ENCODE measurements around the gene IL17RE. TPM values are rescaled to one million over a fixed set of nuclear protein-coding genes. Genes with fewer than 3 reads are reported as not detected.
A peak's percentile ranks its signal among the peaks of the same experiment; 100 is the strongest.
"Not testable (repeated sequence)": the region's sequence is repeated elsewhere in the genome, so short reads cannot be mapped to it uniquely, and the experiment has no call there.

IL17RE gene
- total and polyA plus RNA-seq, 10 donors, result 0.57 to 5.1 (median 1.5) TPM

DNA sequence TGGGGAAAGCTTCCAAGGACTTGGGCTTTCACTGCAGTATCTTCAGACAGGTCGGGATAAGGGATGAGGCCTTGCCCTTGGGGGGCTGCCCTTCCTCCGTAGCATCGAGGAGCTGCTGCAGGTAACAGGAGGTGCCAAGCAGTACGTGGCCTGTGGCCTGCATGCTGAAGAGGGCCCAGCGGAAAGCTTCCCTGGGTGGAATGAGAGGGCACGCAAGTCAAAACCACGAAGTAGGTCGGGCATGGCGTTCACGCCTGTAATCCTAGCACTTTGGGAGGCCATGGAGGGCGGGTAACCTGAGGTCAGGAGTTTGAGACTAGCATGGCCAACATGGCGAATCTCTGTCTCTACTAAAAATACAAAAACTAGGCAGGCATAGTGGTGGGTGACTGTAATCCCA lies 35.5 kb upstream of the IL17RE start:
- no peaks in the 10 kb centered on the region for H3K9me3 ChIP-seq
- TF ChIP-seq, protein P1, sequence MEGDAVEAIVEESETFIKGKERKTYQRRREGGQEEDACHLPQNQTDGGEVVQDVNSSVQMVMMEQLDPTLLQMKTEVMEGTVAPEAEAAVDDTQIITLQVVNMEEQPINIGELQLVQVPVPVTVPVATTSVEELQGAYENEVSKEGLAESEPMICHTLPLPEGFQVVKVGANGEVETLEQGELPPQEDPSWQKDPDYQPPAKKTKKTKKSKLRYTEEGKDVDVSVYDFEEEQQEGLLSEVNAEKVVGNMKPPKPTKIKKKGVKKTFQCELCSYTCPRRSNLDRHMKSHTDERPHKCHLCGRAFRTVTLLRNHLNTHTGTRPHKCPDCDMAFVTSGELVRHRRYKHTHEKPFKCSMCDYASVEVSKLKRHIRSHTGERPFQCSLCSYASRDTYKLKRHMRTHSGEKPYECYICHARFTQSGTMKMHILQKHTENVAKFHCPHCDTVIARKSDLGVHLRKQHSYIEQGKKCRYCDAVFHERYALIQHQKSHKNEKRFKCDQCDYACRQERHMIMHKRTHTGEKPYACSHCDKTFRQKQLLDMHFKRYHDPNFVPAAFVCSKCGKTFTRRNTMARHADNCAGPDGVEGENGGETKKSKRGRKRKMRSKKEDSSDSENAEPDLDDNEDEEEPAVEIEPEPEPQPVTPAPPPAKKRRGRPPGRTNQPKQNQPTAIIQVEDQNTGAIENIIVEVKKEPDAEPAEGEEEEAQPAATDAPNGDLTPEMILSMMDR (IDR thresholded peaks at IDR 0.05 in 8 of 11, conservative IDR thresholded peaks at IDR 0.05 in 3 of 11), result no peak
- no peak for TF ChIP-seq POLR2A (IDR thresholded peaks at IDR 0.05)
- no peak for TF ChIP-seq POLR2AphosphoS5 (IDR thresholded peaks at IDR 0.05)
- peaks cover 0 to 28% (median 16%) of the 10 kb centered on the region in 6 donors for H3K4me1 ChIP-seq
- H3K27me3 ChIP-seq (replicated peaks in 1 of 7), result peaks cover 0 to 15% (median 0%) of the 10 kb centered on the region in 7 donors
- WGBS, 5 donors, result 81 to 90% (median 86%) methylated on average over 12 of the region's 12 CpGs
- no peak overlapping the region for H3K27ac ChIP-seq
- no peaks in the 10 kb centered on the region for H3K36me3 ChIP-seq
- DNase-seq, result peak; percentile 56
- intact Hi-C loops (cut with DNase I; ENCODE audit: low total_unique reads), result no loop called here
- no peak overlapping the region for H3K4me3 ChIP-seq

DNA sequence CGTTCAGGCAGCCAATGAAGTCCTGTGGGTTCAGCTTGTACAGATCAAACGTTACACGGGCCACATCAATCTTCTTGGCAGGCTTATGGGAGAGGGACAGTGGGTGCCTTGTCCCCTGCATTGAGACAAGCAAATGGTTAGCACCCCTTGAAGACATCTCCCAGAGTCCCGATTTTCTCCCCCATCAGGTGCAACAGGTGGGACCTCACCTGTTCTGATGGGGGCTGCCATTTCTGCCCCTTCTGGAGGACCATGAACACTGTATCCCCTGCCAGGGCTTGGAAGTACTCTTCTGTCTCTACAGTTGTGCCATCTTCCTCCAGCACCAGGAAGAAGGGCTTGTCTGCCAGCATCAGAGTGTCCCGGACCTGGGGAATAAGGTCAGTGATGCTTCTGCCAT lies 32.7 kb upstream of the IL17RE start:
- TF ChIP-seq POLR2AphosphoS5 (IDR thresholded peaks at IDR 0.05) (no peak), POLR2A (IDR thresholded peaks at IDR 0.05) (no peak)
- peaks cover 0 to 2% (median under 1%) of the 10 kb centered on the region in 6 donors for H3K4me1 ChIP-seq
- no peaks in the 10 kb centered on the region for H3K9me3 ChIP-seq
- WGBS, 5 donors, result 62 to 90% (median 78%) methylated on average over 4 to 5 of the region's 5 CpGs
- intact Hi-C loops (cut with DNase I; ENCODE audit: low total_unique reads), result no loop called here
- no peak overlapping the region for H3K27ac ChIP-seq
- H3K36me3 ChIP-seq, result no peaks in the 10 kb centered on the region
- H3K27me3 ChIP-seq (replicated peaks in 1 of 7), result no peaks in the 10 kb centered on the region
- no peak overlapping the region for H3K4me3 ChIP-seq
- DNase-seq, result peak; percentile 27

DNA sequence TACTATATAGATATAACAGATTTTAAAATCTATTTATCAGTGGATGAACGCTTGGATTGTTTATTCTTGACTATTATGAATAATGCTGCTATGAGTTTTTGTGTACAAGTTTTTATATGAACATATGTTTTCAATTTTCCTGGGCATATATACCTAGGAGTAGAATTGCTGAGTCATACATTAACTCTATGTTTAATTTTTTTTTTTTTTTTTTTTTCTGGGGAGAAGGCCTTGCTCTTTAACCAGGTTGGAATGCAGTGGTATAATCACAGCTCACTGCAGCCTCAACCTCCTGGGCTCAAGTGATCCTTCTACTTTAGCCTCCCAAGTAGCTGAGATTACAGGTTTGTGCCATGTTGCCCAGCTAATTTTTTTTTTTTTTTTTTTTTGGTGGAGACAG lies 31.7 kb upstream of the IL17RE start:
- WGBS, 5 donors, result 47 to 100% (median 96%) methylated on average over 1 of the region's 1 CpG
- TF ChIP-seq POLR2AphosphoS5 (IDR thresholded peaks at IDR 0.05) (no peak), POLR2A (IDR thresholded peaks at IDR 0.05) (no peak)
- TF ChIP-seq, protein P1 (IDR thresholded peaks at IDR 0.05 in 8 of 11, conservative IDR thresholded peaks at IDR 0.05 in 3 of 11), result no peak
- Histone ChIP-seq H3K27ac (no peak overlapping the region), H3K27me3 (replicated peaks in 1 of 7) (no peaks in the 10 kb centered on the region), H3K4me3 (no peak overlapping the region), H3K36me3 (no peaks in the 10 kb centered on the region), H3K9me3 (no peaks in the 10 kb centered on the region), H3K4me1 (no peaks in the 10 kb centered on the region)
- DNase-seq, result no peak
- intact Hi-C loops (cut with DNase I; ENCODE audit: low total_unique reads), result no loop called here

DNA sequence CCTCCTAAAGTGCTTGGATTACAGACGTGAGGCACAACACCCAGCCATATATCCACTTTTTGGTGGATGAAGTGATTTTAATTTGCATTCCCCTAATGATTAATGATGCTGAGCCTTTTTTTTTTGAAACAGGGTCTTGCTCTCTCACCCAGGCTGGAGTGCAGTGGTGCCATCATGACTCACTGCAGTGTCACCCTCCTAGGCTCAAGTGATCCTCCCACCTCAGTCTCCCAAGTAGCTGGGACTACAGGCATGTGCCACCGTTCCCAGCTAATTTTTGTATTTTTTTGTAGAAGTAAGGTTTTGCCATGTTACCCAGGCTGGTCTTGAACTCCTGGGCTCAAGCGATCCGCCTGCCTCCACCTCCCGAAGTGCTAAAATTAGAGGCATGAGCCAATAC lies 30.6 kb upstream of the IL17RE start:
- H3K27me3 ChIP-seq (replicated peaks in 1 of 7); intact Hi-C loops (cut with DNase I; ENCODE audit: low total_unique reads); H3K4me3 ChIP-seq; H3K9me3 ChIP-seq; H3K36me3 ChIP-seq; H3K4me1 ChIP-seq; H3K27ac ChIP-seq: not testable (repeated sequence)
- peak; percentile 6 for DNase-seq
- 93 to 97% (median 94%) methylated on average over 5 of the region's 5 CpGs for WGBS, 5 donors

DNA sequence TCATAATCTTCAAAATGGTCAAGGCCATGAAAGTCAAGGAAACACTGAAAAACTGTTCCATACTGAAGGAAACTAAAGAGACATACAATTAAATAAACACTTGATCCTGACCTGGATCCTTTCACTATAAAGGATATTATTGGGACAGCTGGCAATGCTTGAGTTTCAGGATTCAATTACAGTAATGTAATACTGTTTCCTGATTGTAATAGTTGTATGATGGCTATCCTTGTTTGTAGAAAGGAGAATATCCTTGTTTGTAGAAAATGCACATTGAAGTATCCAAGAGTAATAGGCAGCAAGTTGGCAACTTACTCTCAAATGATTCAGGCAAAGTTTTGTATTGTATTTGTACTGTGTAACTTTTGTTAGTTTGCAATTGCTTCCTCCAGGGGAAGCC lies 27.2 kb upstream of the IL17RE start:
- Histone ChIP-seq H3K9me3 (no peaks in the 10 kb centered on the region), H3K27me3 (replicated peaks in 1 of 7) (no peaks in the 10 kb centered on the region), H3K4me1 (no peaks in the 10 kb centered on the region), H3K4me3 (no peak overlapping the region), H3K36me3 (no peaks in the 10 kb centered on the region), H3K27ac (no peak overlapping the region)
- DNase-seq, result no peak
- TF ChIP-seq POLR2A (IDR thresholded peaks at IDR 0.05) (no peak), POLR2AphosphoS5 (IDR thresholded peaks at IDR 0.05) (no peak)
- TF ChIP-seq, protein P1 (IDR thresholded peaks at IDR 0.05 in 8 of 11, conservative IDR thresholded peaks at IDR 0.05 in 3 of 11), result no peak
- intact Hi-C loops (cut with DNase I; ENCODE audit: low total_unique reads), result no loop called here

DNA sequence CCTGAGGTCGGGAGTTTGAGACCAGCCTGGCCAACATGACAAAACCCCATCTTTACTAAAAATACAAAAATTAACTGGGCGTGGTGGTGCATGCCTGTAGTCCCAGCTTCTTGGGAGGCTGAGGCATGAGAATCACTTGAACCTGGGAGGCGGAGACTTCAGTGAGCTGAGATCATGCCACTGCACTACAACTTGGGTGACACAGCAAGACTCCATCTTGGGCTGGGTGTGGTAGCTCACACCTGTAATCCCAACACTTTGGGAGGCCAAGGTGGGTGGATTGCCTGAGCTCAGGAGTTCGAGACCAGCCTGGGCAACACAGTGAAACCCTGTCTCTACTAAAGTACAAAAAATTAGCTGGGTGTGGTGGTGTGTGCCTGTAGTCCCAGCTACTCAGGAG lies 26.4 kb upstream of the IL17RE start:
- intact Hi-C loops (cut with DNase I; ENCODE audit: low total_unique reads); DNase-seq; H3K9me3 ChIP-seq; H3K27ac ChIP-seq; H3K27me3 ChIP-seq (replicated peaks in 1 of 7); H3K4me3 ChIP-seq; H3K36me3 ChIP-seq; H3K4me1 ChIP-seq: not testable (repeated sequence)
- 81 to 85% (median 83%) methylated on average over 4 of the region's 4 CpGs for WGBS, 5 donors
